Hematopoietic multipotent progenitor cell treated with erythropoietin and hydrocortisone succinate and interleukin-3 and kit ligand, for 4 days (in vitro differentiated cells): ENCODE measurements around the gene C1R.
A peak's percentile ranks its signal among the peaks of the same experiment; 100 is the strongest.
"Not testable (repeated sequence)": the region's sequence is repeated elsewhere in the genome, so short reads cannot be mapped to it uniquely, and the experiment has no call there.

Experiments
- DNase-seq: peaks from one replicate; pipeline ENCODE4 v3.0.0-alpha.2; 2015

C1R gene

DNA sequence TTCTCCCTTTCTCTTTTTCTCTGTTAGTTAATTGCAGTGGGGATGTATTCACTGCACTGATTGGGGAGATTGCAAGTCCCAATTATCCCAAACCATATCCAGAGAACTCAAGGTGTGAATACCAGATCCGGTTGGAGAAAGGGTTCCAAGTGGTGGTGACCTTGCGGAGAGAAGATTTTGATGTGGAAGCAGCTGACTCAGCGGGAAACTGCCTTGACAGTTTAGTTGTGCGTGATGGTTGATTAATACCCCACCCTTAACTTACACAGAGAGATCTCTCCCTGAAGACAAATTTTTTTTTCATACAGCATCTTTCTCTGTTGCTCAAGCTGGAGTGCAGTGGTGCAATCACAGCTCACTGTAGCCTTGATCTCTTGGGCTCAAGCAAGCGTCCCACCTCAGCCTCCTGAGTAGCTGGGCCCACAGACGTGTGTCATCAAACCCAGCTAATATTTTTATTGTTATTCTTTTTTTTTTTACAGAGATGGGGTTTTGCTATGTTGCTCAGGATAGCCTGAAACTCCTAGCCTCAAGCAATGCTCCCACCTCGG, 27.1 kb downstream of the C1R start:
- DNase-seq = no peak

DNA sequence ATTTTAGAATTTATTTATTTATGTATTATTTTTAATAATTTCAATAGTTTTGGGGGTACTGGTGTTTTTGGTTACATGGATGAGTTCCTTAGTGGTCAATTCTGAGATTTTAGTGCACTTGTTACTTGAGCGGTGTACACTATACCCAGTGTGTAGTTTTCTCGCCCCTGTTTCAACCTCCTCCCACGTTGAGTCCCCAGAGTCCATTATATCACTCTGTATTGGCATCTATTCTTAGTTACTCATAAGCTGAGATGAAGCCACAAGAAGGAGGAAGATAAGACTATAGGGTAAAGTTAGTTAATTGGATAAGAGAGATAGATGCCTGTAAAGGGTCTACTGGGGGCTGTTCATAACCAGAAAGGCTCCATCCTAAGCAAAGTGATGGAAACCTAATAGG, 27.7 kb downstream of the C1R start:
- DNase-seq = no peak

DNA sequence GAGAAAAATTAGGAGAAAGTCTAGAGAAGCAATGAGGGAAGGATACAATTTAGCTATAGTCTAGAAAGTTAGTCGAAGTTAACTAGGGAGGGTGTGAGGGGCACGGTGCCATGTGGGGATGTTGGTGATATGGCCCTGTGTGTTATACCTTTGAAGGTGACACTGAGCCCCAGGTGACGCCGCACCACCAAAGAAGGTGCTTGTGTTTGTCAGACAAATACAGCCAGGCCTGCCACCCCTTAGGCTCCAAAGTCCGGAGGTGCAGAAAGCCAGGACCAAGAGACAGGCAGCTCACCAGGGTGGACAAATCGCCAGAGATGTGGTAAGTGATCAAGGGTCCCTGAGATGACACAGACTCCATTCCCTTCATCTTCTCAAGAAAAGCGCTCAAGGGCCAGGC, 30.6 kb downstream of the C1R start:
- no peak for DNase-seq

DNA sequence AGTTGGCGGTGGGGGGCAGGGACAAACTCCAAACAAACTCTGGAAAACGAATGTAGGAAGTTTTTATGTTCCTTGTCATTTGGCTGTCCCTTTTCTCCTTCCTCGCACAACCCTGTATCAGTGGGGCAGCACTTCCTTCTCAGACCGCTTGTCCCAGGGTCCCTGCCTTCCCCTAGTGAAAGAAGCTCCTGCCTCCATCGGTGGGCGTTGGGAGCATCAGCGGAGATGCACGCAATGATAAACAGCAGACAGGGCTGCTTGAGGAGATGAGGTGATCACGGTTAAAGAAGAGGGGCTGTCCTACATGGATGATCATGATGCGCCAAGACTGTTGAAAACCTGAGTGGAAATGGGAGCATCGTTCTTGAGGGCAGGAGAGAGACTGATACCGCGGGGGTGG, 31.1 kb downstream of the C1R start:
- no peak for DNase-seq

DNA sequence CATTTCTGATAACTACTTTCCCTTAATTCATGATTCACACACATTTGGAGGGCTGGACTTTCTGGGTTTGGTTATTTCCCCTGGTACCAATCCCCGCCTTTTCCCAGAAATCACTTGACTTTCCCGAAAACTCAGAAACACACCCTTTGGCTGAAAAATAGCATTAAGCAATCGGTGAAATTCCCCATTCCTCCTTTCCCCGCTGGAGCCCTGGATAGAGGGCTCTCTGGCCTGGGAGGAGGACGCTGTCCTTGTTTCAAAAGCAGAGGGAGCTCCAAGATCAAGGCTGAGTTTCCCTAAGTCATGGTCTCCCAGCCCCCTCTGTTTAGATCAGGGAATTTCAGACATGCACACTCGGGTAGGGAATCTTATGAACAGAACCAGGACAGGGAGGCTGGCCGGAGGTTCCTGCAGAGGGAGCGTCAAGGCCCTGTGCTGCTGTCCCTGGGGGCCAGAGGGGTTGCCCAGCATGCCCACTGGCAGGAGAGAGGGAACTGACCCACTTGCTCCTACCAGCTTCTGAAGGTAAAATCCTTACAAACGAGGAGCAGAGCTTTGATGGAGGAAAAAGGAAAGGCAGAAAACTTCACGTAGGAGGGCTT, 31.8 kb downstream of the C1R start, which contains the start of gene C1S:
TSS of gene C1S (plus strand) at position 366 of the 602 bp plus-strand sequence. CDS start 1,195 bp downstream, outside the sequence.
- DNase-seq = no peak

DNA sequence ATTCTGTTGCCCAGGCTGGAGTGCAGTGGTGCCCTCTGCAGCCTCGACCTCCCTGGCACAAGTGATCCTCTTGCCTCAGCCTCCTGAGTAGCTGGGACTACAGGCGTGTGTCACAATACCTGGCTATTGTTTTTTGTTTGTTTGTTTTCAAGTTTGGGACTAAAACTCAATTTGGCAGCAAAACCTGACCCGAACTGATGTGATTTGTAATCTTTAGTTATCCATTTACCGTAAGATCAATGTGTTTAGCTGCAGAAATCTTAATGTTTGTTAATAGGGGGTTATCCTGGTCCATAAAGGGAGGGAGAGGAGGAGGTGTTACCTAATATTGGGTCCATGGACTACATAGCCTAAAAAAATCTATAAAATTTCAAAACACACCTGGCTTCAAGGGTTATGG, 32.5 kb downstream of the C1R start:
- DNase-seq = no peak

DNA sequence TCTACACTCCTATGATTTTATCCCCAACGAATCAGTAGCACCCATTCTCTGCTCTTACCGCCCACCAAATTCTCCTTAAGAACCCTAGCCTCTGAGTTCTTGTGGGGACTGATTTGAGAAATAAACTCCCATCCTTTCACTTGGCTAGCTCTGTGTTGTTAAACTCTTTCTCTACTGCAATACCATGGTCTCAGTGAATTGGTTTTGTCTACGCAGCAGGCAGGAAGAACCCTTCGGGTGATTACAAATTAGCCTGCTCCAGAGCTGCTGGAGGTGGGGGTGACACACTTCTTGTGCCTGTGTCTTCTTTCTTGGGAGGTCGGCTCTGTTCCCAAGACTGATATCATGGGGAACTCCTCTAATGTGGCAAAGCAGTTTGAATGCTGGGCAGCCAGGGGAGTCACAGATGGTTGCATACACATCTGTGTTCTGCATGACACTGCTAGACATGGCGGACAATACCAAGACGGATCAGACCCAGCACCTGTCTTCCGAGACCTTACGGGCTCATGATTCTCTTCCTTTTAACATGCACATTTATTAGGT, 33.3 kb downstream of the C1R start:
- no peak for DNase-seq

DNA sequence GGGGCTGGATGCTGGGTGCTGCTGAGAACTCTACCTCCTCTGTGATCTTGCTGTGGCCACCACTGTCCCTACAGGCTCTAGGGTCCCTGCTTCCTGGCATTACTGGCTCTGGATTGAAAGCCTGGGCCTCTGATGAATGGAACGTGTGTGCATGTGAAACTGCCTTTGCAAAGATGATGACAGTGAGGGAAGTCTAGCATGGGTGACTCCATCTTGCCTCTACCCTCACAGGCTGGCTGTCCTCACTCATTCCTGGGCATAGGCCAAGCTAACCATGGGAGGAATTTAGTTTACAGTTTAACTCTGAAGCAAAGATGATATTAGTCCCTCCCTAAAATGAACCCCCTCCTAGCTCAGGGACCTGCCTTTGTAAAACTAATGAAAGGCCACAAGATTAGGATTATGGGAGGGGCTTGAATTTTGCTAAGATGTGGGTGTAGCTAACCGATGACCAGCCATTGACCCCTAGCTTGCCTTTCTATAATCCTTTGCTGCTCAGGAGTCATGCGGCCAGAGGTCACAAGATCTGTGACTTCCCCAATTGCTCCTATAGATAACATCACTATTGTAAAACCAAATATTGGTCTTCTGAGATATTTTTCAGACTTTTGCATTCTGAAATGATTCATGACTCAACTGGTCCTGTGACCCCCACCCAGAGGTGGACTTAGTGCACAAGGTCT, 33.9 kb downstream of the C1R start:
- peak; percentile 70 for DNase-seq

DNA sequence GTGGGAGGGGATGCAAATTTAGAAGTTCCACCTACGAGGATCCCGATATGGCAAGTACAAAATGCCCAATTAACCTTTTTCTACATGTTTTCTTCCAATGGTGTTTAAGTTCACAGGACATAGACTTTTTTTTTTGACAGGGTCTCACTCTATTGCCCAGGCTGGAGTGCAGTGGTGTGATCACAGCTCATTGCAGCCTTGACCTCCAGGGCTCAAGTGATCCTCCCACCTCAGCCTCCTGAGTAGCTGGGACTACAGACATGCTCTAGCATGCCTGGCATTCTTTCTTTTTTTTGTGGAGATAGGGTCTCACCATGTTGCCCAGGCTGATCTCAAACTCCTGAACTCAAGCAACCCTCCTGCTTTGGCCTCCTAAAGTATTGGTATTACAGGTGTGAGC, 36.5 kb downstream of the C1R start:
- DNase-seq = not testable (repeated sequence)

DNA sequence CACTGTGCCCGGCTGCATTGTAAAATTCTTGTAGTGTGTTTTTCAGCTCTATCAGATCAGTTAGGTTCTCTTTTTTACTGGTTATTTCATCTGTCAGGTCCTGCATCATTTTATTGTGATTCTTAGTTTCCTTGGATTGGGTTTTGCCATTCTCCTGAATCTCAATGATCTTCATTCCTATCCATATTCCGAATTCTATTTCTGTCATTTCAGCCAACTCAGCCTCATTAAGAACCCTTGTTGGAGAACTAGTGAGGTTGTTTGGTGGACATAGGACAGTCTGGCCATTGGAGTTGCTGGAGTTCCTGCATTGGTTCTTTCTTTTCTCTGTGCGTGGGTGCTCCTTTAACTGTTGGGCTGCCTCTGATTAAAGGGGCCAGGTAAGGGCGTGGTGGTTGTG, 37.3 kb downstream of the C1R start:
- DNase-seq = no peak

DNA sequence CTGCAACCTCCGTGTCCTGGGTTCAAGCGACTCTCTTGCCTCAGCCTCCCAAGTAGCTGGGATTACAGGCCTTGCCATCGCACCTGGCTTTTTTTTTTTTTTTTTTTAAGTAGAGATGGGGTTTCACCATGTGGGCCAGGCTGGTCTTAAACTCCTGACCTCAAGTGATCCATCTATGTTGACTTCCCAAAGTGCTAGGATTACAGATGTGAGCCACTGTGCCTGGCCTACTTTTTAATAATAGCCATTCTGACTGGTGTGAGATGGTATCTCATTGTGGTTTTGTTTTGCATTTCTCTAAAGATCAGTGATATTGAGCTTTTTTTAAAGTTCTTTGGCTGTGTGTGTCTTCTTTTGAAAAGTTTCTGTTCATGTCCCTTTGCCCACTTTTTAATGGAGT, 42.3 kb downstream of the C1R start:
- DNase-seq = not testable (repeated sequence)

DNA sequence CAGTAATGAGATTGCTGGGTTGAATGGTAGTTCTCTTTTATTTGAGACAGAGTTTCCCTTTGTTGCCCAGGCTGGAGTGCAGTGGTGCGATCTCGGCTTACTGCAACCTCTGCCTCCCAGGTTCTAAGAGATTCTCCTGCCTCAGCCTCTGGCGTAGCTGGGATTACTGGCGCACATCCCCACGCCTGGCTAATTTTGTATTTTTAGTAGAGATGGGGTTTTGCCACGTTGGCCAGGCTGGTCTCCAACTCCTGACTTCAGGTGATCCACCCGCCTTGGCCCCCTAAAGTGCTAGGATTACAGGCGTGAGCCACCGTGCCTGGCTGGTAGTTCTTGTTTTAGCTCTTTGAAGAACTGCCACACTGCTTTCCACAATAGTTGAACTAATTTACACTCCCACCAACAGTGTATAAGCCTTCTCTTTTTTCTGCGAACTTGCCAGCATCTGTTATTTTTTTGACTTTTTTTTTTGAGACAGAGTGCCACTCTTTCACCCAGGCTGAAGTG, 42.7 kb downstream of the C1R start:
- not testable (repeated sequence) for DNase-seq

DNA sequence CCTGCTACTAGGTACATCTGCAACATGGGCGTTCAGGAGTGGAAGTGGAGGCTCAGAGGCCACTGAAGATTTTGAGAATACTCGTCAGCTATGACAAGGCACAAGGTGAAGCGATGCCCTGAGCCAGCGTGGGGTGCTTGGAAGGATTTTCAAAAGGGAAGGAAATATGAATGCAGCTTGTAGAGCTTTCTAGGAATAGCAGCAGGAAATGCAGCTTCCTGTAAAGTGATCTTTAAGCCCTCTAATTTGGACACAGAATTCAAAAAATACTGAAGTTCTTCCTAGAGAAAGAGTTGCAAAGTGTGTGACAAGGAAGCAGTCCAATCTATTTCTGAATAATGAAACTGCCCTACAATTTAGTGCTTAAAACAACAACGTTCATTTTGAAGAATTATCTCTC, 44.9 kb downstream of the C1R start:
- peak; percentile 30 for DNase-seq

DNA sequence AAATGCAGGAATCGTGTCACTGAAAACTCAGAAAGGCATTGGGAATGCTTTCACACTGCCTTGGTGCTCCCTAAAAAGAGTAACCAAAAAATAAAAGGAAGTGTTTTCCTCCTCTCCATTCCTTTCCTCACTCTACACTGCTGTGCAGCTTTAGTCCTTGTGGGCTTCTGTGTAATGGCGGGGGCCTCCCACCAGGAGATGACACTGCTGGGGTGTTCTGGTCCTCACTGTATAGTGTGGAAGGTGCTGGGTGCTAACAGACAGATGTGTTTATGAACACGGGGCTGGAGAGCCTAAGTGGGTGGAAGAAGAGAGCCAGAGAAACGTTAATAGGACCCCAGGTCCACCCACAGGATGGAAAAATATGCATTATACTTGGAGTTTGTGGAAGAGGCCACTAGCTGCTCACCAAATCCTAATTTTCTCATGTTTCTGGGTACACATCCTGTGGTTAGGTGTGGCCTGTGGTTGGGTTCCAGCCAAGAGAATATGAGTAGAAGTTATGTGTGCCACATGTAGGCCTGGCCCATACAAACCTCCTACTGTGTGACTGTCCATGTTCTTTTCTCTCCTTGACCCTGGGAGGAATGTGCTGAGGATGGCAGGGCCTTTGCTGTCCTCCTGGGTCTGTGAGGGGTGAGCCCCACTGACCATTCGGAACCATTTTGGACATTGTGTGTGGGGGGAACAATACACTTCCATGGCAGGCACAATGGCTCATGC, 45.7 kb downstream of the C1R start:
- peak; percentile 32 for DNase-seq

DNA sequence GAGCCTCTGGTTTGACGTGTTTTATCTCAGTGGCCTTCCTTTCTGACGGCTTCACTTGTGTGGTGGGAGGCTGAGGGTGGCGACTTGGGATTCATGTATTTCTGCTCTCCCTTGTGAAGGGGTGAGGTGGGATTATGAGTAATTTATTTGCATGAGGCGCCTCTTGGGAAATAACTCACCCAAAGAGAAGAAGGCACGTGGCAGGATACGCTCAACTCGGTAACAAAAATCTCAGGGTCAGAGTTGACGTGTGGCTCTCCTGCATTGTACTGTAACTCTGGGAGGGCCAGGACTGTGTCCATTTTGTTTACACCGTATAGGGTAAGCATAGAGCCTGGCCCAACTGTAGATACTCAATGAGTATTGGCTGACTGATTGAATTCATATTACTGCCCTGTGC, 46.3 kb downstream of the C1R start:
- no peak for DNase-seq

DNA sequence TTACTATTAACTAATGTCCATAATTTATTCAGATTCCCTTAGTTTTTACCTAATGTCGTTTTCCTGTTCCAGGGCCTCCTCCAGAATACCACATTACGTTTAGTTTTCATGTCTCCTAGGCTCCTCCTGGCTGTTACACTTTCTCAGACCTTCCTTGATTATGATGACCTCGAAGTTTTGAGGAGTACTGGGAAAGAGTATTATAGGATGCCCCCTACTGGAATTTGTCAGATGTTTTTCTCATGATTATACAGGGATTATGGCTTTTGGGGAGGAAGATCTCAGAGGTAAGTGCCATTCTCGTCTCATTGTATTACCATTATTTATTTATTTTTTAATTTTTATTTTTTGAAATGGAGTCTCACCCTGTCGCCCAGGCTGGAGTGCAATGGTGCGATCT, 49.4 kb downstream of the C1R start:
- peak; percentile 79 for DNase-seq

DNA sequence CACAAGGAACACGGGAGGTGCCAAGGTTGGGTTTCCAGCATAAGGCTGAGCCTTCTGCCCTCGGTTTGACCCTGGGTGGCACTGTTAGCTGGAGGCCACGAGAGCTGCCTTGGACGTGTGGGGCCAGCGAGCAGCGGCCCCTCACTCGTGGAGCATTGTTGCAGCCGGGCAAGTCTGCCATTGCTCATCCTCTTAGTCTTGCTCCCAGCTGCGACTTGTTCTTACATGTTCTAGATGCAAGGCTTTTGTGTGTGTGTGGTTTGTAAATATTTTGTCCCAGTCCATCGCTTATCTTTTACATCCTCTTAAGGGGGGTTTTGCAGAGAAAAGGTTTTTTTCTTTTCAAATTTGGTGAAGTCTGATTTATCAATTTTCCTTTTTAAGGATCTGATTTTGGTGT, 52.8 kb downstream of the C1R start:
- DNase-seq = no peak

DNA sequence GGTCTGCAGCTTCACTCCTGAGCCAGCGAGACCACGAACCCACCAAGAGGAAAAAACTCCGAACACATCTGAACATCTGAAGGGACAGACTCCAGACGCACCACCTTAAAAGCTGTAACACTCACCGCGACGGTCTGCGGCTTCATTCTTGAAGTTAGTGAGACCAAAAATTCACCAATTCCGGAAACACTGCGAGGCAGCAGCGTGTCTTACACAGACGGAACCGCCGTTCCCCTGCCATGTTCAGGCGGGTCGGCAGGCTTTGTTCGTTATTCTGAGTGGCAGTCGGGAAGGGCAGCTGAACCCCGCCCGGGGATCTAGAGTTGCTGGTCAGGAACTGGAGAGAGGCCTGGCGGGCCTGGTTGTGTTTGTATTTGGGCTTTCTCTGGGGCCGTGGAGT, 53.7 kb downstream of the C1R start:
- no peak for DNase-seq

DNA sequence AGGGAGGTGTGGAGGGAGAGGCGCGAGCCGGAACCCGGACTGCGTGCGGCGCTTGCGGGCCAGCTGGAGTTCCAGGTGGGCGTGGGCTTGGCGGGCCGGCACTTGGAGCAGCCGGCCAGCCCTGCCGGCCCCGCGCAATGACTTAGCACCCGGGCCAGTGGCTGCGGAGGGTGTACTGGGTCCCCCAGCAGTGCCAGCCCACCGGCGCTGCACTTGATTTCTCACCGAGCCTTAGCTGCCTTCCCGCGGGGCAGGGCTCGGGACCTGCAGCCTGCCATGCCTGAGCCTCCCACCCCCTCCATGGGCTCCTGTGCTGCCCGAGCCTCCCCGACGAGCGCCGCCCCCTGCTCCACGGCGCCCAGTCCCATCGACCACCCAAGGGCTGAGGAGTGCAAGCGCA, 54.8 kb downstream of the C1R start:
- DNase-seq = not testable (repeated sequence)

DNA sequence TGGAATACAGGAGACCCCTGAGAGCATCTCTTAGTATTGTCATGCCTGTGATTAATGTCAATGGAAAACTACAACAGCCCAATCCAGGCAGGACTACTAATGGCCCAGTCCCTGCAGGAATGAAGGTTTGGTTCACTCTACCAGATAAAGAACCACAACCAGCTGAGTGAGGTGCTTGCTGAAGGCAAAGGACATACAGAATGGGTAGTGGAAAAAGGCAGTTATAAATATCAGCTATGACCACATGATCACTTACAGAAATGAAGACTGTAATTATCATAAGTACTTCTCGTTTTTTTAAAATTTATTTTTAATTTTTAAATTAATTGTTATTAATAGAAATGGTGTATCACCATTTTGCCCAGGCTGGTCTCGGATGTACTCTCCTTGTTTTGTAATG, 56.8 kb downstream of the C1R start:
- peak; percentile 56 for DNase-seq

DNA sequence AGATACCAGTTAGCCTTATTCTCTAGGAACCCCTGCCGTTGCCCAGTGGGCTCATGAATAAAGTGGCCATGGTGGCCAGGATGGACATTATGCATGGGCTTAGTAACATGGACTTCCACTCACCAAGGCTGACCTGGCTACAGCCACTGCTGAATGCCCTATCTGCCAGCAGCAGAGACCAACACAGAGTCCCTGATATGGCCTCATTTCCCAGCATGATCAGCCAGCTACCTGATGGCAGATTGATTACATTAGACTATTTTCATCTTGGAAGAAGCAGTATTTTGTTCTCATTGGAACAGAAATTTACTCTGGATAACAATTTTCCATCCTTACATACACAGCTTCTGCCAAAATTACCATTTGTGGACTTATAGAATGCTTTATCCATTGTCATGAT, 57.8 kb downstream of the C1R start:
- no peak for DNase-seq

DNA sequence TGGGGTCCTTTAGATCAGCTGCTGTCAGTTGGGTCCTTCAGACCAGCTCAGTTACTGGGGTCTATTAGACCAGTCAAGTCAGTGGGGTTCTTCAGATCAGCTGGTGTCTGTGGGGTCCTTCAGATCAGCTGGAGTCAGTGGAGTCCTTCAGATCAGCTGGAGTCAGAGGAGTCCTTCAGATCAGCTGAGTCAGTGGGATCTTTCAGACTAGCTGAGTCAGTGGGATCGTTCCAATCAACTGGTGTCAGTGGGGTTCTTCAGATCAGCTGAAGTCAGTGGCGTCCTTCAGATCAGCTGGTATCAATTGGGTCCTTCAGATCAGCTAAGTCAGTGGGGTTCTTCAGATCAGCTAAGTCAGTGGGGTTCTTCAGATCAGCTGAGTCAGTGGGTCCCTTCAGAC, 59.3 kb downstream of the C1R start:
- no peak for DNase-seq

DNA sequence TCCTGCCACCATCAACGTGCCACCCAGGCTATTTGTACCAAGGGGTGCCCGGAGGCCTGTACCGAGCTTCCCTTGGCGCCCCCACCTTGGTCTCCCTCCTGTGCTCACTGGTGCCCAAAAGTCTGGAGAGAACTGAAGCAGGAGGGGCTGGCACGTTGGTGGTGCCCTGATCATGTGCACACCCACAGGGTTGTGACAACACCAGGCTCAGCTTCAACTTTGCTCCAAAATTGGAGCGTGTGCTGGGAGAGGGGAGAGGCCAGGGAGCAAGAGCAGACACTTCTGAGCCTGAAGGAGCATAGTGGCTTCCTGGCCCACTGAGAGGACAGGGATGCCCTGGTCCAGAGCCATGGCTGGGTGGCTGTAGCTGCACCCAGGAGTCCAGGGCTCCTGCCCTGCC, 60.9 kb downstream of the C1R start:
- DNase-seq = no peak
